A549 (cell line): ENCODE measurements around the gene PPP1R1A.

Experiments
- CBX8 ChIP-seq: fragments of 200-600 bp; sonication (generic); IDR thresholded peaks from 2 replicates; pipeline ENCODE4 v1.6.1; 2016
- CHD2 ChIP-seq: fragments of 150-350 bp; IDR thresholded peaks from 2 replicates; pipeline ENCODE4 v1.6.1; 2014; ENCODE audit warnings: low read length; ENCODE audit not compliant: partially characterized antibody
- CHD4 ChIP-seq: fragments of 200-600 bp; sonication (generic); IDR thresholded peaks from 2 replicates; pipeline ENCODE4 v1.6.1; 2016; ENCODE audit warnings: antibody characterized with exemption, mild to moderate bottlenecking, borderline replicate concordance
- CTCF ChIP-seq: fragments of >200 bp; sonication (Bioruptor Twin); formaldehyde crosslinking; IDR thresholded peaks from 3 replicates; pipeline ENCODE4 v1.5.1; 2016
- JUN ChIP-seq, 2 experiments: fragments of >200 bp; sonication (Bioruptor Twin); formaldehyde crosslinking; IDR thresholded peaks; 2 replicates in 1 of 2; 3 replicates in 1 of 2; pipeline ENCODE4 v1.6.1; 2016 to 2017
- KDM1A ChIP-seq: fragments of 200-600 bp; sonication (generic); IDR thresholded peaks from 2 replicates; pipeline ENCODE4 v1.6.1; 2016; ENCODE audit warnings: low read depth, mild to moderate bottlenecking
- POLR2A ChIP-seq: IDR thresholded peaks from 2 replicates; pipeline ENCODE4 v1.6.1; 2012; ENCODE audit warnings: mild to moderate bottlenecking, low read length
- POLR2AphosphoS2 ChIP-seq: conservative IDR thresholded peaks from 2 replicates; pipeline ENCODE4 v1.6.1; 2012; ENCODE audit warnings: low read length, improper control_type of control experiment, inconsistent platforms
- RFX5 ChIP-seq: fragments of 450-650 bp; IDR thresholded peaks from 2 replicates; pipeline ENCODE4 v1.7.1; 2014; ENCODE audit warnings: antibody characterized with exemption, mild to moderate bottlenecking, moderate library complexity
- ZFP36 ChIP-seq: fragments of 450-650 bp; IDR thresholded peaks from 2 replicates; pipeline ENCODE4 v1.6.1; 2014; ENCODE audit warnings: borderline replicate concordance; ENCODE audit not compliant: partially characterized antibody
- TF ChIP-seq, protein P1 (sequence below): fragments of 200-600 bp; sonication (generic); IDR thresholded peaks from 2 replicates; pipeline ENCODE4 v1.6.1; 2016; ENCODE audit warnings: antibody characterized with exemption, mild to moderate bottlenecking, moderate library complexity
- TF ChIP-seq, protein P2 (sequence below): fragments of 250-450 bp; sonication (Bioruptor Pico); IDR thresholded peaks from 2 replicates; pipeline ENCODE4 v1.5.0; 2021; ENCODE audit warnings: mild to moderate bottlenecking, moderate library complexity, borderline replicate concordance
- TF ChIP-seq, protein P3 (sequence below): fragments of >200 bp; sonication (Bioruptor Twin); formaldehyde crosslinking; IDR thresholded peaks from 3 replicates; pipeline ENCODE4 v1.6.1; 2016

- TF ChIP-seq CTCF (no peak), POLR2A (no peak), JUN (IDR thresholded peaks at IDR 0.05) (no peak), CBX8 (no peak), CHD2 (no peak), KDM1A (no peak), ZFP36 (no peak), RFX5 (no peak), POLR2AphosphoS2 (no peak), CHD4 (no peak)
- TF ChIP-seq, protein P1, sequence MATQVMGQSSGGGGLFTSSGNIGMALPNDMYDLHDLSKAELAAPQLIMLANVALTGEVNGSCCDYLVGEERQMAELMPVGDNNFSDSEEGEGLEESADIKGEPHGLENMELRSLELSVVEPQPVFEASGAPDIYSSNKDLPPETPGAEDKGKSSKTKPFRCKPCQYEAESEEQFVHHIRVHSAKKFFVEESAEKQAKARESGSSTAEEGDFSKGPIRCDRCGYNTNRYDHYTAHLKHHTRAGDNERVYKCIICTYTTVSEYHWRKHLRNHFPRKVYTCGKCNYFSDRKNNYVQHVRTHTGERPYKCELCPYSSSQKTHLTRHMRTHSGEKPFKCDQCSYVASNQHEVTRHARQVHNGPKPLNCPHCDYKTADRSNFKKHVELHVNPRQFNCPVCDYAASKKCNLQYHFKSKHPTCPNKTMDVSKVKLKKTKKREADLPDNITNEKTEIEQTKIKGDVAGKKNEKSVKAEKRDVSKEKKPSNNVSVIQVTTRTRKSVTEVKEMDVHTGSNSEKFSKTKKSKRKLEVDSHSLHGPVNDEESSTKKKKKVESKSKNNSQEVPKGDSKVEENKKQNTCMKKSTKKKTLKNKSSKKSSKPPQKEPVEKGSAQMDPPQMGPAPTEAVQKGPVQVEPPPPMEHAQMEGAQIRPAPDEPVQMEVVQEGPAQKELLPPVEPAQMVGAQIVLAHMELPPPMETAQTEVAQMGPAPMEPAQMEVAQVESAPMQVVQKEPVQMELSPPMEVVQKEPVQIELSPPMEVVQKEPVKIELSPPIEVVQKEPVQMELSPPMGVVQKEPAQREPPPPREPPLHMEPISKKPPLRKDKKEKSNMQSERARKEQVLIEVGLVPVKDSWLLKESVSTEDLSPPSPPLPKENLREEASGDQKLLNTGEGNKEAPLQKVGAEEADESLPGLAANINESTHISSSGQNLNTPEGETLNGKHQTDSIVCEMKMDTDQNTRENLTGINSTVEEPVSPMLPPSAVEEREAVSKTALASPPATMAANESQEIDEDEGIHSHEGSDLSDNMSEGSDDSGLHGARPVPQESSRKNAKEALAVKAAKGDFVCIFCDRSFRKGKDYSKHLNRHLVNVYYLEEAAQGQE: no peak
- TF ChIP-seq, protein P2, sequence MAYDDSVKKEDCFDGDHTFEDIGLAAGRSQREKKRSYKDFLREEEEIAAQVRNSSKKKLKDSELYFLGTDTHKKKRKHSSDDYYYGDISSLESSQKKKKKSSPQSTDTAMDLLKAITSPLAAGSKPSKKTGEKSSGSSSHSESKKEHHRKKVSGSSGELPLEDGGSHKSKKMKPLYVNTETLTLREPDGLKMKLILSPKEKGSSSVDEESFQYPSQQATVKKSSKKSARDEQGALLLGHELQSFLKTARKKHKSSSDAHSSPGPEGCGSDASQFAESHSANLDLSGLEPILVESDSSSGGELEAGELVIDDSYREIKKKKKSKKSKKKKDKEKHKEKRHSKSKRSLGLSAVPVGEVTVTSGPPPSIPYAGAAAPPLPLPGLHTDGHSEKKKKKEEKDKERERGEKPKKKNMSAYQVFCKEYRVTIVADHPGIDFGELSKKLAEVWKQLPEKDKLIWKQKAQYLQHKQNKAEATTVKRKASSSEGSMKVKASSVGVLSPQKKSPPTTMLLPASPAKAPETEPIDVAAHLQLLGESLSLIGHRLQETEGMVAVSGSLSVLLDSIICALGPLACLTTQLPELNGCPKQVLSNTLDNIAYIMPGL (CRISPR knock-in tag): no peak
- TF ChIP-seq, protein P3, sequence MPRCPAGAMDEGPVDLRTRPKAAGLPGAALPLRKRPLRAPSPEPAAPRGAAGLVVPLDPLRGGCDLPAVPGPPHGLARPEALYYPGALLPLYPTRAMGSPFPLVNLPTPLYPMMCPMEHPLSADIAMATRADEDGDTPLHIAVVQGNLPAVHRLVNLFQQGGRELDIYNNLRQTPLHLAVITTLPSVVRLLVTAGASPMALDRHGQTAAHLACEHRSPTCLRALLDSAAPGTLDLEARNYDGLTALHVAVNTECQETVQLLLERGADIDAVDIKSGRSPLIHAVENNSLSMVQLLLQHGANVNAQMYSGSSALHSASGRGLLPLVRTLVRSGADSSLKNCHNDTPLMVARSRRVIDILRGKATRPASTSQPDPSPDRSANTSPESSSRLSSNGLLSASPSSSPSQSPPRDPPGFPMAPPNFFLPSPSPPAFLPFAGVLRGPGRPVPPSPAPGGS: no peak
Observed at GRCh38 chr12:54608156-54608555, 19.7 kb upstream of the PPP1R1A start.
